Embryonic facial prominence (tissue), 1 donor: ENCODE data around the gene RBKS.
A peak's percentile ranks its signal among the peaks of the same experiment; 100 is the strongest.
"Not testable (repeated sequence)": the region's sequence is repeated elsewhere in the genome, so short reads cannot be mapped to it uniquely, and the experiment has no call there.

Experiments used
- DNase-seq: peaks from one replicate; pipeline ENCODE4 v3.0.0-alpha.2; 2016; ENCODE audit errors: extremely low spot score

The RBKS gene

DNA sequence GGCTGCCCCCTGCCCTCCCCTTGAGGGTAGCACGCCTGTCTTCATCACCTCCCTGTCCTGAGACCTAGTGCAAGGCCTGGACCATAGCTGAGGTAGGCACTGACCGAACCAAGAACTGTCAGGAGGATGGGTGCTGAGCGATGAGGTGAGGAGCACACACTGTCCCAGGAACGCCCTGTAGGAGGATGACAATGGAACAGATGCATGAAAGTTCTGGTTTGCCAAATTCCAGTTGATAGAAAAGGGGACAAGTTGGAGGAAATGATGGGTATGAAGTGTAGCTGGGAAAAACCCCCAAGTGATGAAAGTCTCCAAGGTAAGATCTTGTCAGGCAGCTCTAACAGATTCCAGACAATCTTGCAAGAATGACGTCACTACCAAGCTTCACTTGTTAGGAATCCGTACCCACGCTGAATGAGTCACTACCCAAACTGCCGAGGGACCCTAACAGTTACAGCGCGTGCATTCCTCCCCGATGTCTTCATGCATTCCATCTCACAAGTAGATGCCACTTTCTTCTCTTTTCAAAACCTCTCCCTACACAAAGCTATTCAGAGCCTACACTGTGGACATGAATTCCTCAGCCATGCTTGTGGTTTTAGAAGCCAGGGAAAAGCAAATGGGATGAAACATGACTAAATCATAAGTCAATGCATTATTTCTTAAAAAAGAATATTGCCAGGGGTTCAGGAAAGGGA is 91.1 kb downstream of the RBKS start:
- DNase-seq, result peak; percentile 75

DNA sequence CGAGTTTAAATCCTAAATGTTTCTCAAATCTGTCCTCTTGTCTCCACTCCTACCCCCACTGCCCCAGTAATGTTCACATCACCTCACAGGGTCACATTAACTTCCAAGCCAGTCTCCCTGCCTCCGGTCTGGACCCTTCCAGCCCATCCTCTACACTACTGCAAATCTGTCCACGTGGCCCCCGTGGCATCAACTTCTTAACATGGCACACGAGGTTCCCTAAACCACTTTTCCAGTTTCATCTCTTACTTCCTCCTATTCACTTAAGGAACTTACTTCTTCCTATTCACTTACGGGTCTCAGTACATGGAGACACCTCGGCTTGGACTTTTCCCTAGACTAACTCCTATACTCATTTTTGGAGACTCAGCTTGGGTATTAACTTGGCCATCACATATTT is 91.7 kb downstream of the RBKS start:
- no peak for DNase-seq

DNA sequence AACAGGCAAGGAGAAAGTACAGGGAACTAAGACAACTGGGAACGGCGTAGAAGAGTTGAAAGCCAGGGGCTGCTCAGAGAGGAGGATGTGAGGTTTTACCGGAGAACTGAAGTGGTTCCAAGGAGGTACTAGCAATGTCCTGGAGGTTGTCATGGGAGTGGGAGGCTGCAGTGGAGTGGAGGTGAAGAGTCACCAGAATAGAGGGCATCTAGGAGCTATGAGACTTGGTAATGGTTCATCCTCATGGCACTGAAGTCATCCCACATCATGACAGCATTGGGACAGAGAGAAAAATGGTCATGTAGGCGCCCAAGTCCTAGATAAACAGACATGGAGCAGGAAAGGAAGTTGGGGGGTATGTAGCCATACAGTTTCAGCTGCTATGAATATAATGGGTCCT is 92.3 kb downstream of the RBKS start:
- DNase-seq, result no peak

DNA sequence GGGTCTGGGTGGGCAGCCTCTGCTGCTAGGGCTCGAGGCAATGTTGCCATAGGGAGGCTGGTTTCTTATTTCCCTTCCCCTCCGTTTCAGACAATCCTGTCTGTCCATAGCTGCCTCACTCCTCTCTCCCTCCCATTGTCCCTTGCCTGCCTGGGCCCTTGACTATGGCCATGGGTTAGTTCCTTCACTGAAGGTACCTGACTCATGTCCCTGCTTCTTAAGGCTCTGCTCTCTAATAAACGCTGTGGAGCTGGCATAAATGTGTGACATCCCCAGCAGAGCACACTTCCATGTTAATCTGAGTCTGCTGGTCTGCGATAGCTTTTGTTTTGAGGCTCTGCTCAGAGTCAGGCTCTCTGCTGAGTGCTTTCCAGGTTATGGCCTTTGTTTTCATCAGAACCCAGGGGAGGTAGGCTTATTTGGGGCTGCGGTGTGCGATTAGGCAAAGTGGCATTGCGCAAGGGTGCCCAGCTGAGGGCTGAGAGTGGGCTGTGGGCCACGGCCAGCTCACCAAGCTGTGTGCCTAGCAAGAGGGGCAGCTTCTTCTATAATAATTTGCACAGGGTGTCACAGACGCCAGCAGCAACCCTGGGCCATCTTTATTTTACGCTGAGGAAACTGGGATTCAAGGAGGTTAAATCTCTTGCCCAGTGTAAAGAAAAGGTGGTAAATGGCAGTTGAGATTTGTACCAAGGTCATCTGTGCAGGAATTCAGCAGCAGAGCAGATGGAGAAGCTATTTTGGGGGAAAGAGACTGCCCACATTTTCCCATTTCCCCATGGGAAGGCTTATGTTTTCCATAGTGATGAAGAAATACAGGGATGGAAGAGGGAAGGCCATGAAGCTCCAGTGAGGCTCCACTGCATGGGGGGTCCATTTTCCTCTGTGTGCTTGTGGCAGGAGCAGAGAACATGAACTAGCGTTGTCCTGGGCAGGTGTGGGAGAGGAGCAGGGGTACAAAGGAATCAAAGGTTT is 93.1 kb downstream of the RBKS start:
- DNase-seq, result no peak

DNA sequence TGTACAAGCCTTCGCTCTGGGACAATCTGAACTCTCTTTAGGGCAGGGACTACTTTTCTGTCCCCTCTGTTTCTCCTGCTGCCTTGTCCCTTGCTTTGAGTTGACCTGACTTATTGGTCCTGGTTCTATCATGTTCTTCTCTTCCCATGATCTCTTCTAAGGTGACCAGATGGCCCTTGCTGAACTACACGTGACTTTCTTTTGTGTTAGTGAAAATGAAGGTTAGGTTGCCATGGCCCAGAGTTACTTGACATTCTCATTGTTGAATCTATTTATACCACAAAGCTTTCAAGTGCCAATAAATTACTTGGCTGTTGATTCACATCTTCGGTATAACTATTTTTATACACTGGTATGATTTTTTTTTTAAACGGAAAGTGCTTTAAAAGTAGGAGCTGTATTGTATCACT is 94.3 kb downstream of the RBKS start:
- DNase-seq, result no peak

DNA sequence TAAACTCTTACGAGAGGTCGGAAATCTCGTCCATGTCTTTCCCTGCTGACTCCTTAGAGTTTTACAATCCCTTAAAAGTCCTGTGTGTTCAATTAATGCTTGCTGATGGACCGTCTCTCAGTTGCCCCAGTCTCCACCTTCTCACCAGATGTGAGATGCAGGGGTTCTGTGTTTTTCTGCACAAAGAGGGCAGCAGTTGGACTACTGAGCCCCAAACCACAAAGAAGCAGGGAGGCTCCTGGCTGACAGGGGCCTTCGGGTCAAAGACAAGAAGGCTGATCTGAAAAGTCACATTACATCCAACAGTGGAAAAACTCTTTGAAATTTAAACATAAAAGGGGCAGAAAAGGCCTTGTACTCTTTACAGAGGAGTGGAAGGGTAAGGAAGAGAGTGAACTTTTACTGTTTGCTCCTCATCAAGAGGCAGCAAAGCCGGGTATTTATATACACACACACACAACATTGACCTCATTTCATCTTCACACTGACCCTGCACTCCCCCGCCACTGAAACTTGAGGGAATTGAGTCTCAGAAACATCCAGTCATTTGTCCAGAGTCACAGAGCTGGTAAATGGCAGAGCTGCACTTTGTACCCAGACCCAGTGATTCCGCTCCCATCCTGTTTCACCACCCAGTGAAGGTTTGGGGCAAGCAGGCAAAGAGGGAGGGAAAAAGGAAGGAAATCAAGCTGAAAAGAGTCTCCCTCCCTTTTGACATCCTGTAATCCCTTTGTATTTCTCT is 94.9 kb downstream of the RBKS start:
- no peak for DNase-seq

DNA sequence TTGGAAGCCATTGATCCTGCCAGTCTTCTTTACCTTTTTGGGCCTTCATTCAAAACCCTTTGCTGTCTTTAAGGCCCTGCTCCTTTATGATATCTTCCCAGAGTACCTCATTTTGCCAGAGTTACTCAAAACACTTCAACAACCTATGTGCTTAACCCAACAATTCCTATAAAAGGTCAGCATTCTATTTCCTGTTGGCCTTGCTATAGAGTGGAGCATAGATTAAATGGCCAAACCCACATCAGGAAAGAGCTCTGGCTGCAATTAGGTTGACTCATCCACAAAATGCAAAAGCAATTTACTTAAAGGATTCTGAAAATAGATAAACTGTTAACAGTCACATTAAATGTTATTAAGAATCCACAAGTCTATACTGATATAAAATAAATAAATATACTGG is 97.4 kb downstream of the RBKS start:
- no peak for DNase-seq

DNA sequence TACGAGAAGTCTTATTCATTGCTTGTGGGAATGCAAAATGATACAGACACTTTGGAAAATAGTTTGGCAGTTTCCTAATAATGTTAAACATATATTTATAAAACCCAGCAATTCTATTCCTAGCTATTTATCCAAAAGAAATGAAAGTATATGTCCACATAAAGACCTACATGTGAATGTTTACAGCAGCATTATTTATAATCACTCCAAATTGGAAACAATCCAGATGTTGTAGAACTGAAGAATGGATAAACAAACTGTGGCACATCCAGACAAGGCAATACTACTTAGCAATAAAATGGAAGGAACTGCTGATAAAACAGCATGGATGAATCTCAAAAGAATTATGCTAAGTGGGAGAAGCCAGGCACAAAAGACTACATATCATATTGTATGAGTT is 99.4 kb downstream of the RBKS start:
- DNase-seq, result no peak

DNA sequence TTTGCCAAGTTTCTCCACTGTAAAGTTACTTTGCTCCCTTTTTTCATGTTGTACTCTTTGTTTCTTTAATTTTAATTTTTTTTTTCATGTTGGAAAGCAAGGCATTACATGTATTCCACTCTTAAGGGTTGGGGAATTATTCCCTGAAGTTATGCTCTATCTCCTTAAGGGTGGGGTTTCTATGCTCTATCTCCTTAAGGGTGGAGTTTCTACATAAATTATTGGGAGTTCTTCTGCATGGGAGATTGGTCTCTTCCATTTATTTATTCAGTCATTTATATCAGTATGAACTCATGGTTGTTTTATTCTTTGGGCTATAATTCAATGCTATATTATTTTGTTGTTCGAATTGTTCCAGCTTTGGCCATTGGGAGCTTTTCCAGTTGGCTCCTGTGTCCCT is 107.5 kb downstream of the RBKS start:
- no peak for DNase-seq

DNA sequence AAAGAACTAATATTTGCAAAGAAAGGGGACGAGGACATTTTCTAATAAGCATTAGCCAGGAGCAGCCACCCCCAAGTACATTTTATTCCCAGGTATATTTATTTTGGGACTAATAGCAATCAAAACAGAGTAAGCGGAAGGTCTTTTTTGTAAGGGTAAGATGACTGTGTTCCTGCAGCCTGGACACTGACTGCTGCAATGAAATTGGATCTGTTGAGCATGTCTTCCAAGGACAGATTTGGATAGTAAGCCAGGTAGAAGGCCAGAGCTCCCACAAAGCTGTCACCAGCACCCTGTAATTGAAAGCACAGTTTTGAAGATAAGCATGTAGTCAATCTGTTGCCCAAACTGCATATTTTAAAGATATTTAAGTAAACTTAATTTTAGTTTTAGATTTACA is 108.7 kb downstream of the RBKS start:
- no peak for DNase-seq

DNA sequence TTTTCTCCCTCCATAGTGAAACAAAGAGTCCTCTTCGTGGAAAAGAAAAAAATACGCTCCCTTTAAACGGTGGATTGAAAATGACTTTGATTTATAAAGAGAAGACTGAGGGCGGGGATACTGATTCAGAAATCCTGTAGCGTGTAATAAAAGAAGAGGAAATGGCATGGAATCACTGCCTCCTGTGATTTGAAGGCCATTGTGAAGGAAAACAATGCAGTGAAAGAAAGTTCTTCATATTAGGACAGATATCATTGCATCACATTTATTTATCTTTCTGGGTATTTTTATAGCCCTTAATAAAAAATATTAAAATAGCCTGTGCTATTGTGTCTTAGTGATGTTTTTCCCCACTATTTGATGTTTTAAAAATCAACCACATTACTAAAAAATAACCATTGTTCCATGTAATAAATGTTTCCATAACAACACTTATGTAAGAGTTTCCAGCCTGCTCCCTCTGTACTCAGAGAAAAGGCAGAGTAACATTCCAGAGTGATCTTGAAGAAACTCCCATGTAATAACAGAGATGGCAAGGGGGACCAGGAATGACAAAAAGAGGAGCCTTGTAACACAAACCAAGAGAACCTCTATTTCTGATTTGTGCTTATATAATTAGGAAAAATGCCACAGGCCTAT is 110.7 kb downstream of the RBKS start:
- DNase-seq, result no peak

DNA sequence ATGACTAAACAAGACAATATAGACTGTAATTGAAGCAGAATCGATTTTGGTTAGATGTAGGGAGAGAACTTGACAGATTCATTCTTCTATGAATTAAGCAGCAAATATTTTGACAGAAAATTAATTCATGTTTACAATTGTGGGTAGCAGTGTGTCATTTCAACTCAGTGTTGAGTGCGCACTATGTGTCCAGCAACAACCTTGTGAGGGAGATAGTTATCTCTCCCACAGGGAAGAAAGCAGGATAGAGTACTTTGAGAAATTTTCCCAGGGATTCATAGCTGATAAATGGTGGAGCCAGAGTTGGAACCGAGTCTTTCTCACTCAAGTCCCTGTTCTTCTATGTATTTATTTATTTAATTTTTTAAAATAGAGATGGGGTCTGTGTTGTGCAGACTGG is 113.5 kb downstream of the RBKS start:
- DNase-seq, result no peak

DNA sequence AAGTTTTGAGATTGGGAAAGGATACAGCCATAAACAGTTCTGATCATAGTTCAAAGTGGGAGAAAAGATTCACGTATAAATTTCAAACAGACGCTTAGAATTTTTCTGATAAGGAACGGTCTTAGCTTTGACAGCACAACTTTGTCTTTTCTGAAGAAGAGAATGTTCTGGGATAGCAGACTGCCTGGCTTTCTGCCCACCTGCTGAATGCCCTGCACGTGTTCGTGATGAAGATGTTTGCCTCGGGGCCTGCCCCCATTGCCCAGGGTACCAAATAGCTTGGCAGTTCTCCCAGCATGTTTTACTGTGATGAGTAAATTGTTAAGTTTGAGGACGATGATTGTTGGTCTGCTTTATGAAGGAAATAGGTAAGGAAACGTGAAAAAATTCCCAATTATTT is 114.1 kb downstream of the RBKS start:
- no peak for DNase-seq

DNA sequence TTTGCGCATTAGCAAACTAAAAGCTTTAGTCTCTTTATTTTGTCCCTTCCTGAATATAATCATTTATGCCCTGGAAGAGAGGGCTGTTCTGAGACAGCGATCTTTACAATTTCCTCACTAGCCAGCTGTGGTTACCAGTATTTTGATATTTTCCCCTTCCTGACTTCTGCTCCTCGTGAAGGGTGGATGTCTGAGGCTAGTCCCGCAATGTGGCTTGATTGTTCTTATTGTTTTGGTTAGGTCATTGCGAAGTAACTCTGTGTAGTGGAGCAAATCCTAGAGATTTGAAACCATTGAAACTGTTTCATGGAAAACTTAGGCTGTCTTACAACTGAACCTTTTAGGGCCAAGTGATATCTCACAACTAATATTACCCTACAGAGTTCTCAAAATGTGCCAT is 116.2 kb downstream of the RBKS start:
- no peak for DNase-seq

DNA sequence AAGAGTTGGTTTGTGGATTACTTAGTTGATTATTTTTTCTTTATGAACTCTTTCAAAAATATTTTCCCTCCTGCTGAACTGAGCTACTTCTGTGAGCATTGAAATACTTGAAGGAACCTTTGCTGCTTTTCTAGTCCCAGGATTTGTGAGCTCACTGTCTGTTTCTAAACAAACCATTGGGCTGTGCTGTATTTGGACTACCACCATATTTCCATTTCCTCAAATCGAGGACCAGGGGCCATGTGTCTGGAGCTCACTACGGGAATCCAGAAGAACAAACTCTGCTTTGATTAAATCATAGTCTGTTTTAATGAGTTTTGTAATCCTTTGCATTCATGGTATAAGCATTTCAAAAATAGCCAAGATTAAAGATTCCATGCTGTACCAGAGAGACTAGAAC is 117.4 kb downstream of the RBKS start:
- no peak for DNase-seq

DNA sequence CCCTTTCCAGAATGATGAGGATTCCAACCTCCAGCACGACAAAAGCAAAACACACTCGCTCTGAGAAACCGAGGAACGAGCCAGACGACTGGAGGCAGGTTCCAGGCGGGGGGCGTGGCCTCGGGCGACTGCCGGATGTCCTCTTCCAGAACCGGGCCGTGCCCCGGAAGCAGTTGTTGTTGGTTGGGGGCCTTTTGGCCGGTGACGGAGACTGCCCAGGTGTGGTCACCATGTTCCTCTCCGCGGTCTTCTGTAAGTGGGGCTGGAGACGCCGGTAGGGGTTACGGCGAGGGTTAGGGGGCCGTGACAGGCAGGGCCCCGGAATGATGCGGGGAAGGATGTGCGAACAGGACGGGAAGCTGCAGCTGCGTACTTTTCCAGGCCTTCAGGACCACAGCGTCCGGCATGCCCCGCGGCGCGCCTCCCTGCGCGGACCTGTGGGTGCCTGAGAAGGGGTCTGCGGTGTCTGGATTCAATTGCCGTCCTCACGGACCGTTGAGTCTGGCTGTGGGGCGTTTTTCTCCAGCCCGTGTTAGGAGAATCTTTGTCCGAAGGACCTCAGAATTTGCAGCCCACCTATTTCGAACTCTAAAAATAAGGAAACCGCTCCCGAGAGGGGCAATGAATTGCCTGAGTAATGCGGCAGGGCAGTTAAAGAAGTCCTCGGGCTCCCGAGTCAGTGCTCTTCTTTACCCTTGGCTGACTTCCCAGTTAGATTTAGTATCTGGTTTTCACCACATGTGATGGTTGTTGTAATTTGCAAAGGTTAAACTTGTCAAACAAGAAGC is 118.4 kb downstream of the RBKS start, which contains the start of gene MRPL33:
Gene MRPL33 (plus strand): TSS at position 172 of the 788 bp plus-strand sequence. CDS start 59 bp downstream, at position 231.
- DNase-seq, result peak; percentile 85

DNA sequence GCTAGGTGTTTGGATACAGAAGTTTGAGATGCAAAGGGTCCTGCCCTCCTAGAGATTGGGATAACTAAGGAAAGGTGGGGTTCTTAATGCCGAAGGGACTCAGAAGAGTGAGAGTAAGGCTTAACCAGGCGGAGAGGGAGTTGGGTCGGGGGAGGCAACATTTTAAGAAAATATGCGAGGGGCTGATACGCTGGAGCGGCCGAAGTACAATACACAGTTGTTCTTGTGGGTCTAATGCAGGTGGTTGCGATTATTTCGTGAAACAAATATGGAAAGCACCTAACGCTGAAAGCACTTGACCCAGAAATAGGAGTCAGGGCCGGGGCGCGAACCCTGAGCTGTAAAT is 119.0 kb downstream of the RBKS start:
- DNase-seq, result no peak

DNA sequence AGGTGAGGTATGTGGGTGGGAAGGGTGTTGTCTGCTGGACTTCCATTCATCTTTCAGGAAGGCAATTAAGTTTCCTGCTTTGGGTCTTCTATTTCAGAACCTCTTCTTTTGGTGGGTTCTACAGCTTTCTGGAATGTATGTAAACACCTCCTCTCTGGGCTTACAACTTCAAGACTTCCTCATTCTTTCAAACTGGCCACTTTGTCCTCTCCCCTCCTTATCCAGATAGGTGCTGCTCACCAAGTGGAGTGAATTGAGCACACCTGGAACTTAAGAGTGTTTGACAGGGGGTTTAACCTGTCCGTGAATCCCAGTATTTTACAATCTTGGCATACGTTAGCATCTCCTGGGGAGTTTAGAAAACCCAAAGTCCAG is 123.9 kb downstream of the RBKS start:
- DNase-seq, result no peak

DNA sequence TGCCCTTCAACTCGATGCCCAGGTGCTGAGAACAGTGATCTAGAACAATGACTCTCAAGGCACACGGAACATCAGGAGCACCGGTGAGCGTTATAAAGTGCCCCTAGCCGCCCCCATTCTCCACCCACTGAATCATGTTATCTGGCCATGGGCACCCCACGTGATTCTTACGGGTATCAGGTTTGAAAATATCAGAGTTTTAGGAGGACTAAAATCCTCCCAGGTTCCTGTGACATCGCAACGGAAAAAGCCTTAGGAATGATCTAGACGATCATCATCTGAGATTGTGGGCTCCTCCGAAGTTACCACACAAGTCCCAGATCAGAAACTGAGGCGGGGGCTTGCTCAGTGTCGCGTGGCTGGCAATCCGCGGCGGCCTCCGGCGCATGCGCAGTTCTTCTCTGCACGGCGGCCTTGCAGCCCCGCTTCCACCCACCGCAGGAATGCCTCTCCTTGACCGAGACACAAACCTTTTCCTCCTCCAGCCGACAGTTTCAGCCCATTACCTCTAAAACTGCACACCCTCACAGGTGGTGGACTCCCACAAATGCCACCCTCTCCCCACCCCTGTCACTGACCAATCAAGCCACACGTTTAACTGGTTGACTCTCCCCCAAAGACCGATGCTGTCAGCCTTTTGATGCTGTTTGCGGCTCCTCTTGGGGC is 124.4 kb downstream of the RBKS start:
- DNase-seq, result no peak

DNA sequence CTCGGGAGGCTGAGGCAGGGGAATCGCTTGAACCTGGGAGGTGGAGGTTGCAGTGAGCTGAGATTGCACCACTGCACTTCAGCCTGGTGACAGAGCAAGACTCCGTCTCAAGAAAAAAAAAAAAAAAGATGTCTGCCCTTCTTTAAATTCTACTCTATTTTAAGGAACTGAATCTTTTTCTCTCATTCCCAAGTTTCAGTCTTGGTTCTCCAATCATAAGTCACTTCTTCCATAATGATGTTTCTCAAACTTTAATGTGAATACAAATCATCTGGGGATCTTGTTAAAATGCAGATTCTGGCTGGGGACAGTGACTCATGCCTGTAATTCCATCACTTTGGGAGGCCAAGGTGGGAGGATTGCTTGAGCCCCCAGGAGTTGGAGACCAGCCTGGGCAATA is 125.7 kb downstream of the RBKS start:
- DNase-seq, result not testable (repeated sequence)

DNA sequence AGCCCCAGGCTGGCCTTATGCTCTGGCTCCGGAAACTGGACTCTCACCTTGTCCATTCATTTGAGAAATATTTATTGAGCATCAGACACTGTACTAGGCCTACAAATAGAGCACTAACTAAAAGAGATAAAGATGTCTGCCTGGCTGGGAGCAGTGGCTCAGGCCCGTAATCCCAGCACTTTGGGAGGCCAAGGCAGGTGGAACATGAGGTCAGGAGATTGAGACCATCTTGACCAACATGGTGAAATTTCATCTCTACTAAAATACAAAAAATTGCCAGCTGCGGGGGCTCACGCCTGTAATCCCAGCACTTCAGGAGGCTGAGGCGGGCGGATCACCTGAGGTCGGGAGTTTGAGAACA is 126.3 kb downstream of the RBKS start:
- no peak for DNase-seq
